Parathyroid adenoma (tissue), 2 donors: ENCODE results near the gene BCL11B.

Source experiments
- H2AFZ ChIP-seq: fragments of 300-600 bp; sonication (generic); one replicate; pipeline ENCODE4 v1.7.0; 2017; ENCODE audit warnings: antibody characterized with exemption, mild to moderate bottlenecking
- H3K27ac ChIP-seq: fragments of 300-600 bp; sonication (generic); one replicate; pipeline ENCODE4 v1.7.0; 2017
- H3K27me3 ChIP-seq: fragments of 300-600 bp; sonication (generic); one replicate; pipeline ENCODE4 v1.7.0; 2017; ENCODE audit warnings: low read length; ENCODE audit not compliant: control insufficient read depth, insufficient read depth
- H3K36me3 ChIP-seq: fragments of 300-600 bp; sonication (generic); one replicate; pipeline ENCODE4 v1.7.0; 2017; ENCODE audit warnings: low read length; ENCODE audit not compliant: control insufficient read depth, insufficient read depth
- H3K4me1 ChIP-seq: fragments of 300-600 bp; sonication (generic); one replicate; pipeline ENCODE4 v1.7.0; 2017; ENCODE audit warnings: control low read depth
- H3K4me2 ChIP-seq: fragments of 300-600 bp; sonication (generic); one replicate; pipeline ENCODE4 v1.7.0; 2017; ENCODE audit warnings: low read length
- H3K4me3 ChIP-seq: fragments of 300-600 bp; sonication (generic); one replicate; pipeline ENCODE4 v1.7.0; 2017; ENCODE audit warnings: low read depth, low read length
- H3K79me2 ChIP-seq: fragments of 300-600 bp; sonication (generic); one replicate; pipeline ENCODE4 v1.7.0; 2017; ENCODE audit warnings: control low read depth
- H3K9ac ChIP-seq: fragments of 300-600 bp; sonication (generic); one replicate; pipeline ENCODE4 v1.7.0; 2017; ENCODE audit warnings: mild to moderate bottlenecking
- H3K9me3 ChIP-seq: fragments of 300-600 bp; sonication (generic); one replicate; pipeline ENCODE4 v1.7.0; 2017; ENCODE audit warnings: low read length; ENCODE audit not compliant: control insufficient read depth
- TF ChIP-seq, protein P1 (sequence below): fragments of 300-600 bp; sonication (generic); IDR thresholded peaks from one replicate; pipeline ENCODE4 v1.7.0; 2017; ENCODE audit warnings: antibody characterized with exemption, mild to moderate bottlenecking
- donor health status: primary hyperparathyroidism.

Gene BCL11B

DNA sequence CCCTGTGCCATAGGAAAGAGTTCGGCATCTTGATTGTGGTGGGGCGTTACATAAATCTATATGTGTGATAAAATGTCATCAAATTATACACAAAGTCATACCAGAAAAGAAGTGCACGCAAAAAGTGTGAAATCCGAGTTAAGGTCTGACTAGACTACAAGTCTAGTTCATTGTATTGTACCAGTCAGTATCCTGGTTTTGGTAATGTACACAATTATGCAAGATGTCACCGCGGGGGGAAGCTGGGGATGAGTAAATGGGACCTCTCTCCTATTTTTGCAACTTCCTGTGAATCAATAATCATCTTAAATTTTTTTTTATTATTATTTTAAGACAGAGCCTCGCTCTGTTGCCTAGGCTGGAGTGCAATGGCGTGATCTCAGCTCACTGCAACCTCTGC, 43.2 kb upstream of the BCL11B start:
- no peaks in the 10 kb centered on the region for H3K27me3 ChIP-seq

DNA sequence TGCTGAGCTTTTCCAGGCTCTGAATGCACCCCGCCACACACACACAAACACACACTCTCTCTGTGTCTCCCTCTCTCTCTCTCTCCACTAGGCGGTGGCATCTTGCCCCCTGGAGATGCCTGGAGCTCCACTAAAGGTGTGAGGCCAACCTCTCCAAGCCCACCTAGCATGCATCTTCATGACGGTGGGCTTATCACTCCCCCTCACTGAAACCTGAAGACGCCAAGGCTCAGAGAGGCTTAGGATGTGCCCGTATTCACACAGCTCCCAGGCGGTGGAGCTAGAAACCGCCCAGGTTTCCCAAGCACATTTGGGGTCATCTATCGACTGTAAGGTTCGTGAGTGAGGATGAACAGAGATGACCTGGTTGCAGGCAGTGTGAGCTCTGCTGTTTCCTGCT, 42.6 kb upstream of the BCL11B start:
- Histone ChIP-seq H3K27me3 (no peaks in the 10 kb centered on the region), H3K4me3 (no peak overlapping the region), H3K9me3 (no peaks in the 10 kb centered on the region), H2AFZ (no peak overlapping the region), H3K4me2 (no peak overlapping the region), H3K36me3 (no peaks in the 10 kb centered on the region), H3K4me1 (no peaks in the 10 kb centered on the region), H3K9ac (no peak overlapping the region), H3K79me2 (no peaks in the 10 kb centered on the region), H3K27ac (no peak overlapping the region)
- TF ChIP-seq, protein P1, sequence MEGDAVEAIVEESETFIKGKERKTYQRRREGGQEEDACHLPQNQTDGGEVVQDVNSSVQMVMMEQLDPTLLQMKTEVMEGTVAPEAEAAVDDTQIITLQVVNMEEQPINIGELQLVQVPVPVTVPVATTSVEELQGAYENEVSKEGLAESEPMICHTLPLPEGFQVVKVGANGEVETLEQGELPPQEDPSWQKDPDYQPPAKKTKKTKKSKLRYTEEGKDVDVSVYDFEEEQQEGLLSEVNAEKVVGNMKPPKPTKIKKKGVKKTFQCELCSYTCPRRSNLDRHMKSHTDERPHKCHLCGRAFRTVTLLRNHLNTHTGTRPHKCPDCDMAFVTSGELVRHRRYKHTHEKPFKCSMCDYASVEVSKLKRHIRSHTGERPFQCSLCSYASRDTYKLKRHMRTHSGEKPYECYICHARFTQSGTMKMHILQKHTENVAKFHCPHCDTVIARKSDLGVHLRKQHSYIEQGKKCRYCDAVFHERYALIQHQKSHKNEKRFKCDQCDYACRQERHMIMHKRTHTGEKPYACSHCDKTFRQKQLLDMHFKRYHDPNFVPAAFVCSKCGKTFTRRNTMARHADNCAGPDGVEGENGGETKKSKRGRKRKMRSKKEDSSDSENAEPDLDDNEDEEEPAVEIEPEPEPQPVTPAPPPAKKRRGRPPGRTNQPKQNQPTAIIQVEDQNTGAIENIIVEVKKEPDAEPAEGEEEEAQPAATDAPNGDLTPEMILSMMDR, result no peak

More for the DNA sequence above, 43.2 kb upstream of the BCL11B start:
- no peaks in the 10 kb centered on the region for H3K9me3 ChIP-seq
- H3K27ac ChIP-seq, result no peak overlapping the region
- no peak overlapping the region for H3K4me2 ChIP-seq
- H3K4me1 ChIP-seq, result no peaks in the 10 kb centered on the region
- H3K9ac ChIP-seq, result no peak overlapping the region
- H3K79me2 ChIP-seq, result no peaks in the 10 kb centered on the region
- H3K36me3 ChIP-seq, result no peaks in the 10 kb centered on the region
- TF ChIP-seq, protein P1, result no peak
- no peak overlapping the region for H3K4me3 ChIP-seq
- no peak overlapping the region for H2AFZ ChIP-seq

DNA sequence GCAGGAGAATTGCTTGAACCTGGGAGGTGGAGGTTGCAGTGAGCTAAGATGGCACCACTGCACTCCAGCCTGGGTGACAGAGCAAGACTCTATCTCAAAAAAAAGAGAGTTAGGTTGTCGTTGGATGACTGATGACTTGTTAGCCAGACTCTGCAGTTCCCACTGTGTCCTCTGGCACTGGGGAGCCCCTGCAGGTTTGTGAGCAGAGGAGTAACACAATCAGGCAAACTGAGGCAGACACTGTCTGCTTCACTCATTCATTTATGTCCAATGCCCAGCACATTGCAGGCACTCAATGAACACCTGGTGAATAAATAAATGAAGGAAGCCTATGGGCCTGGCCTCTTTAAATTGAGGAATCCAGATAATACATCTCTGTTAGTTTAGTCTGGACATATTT, 41.2 kb upstream of the BCL11B start:
- Histone ChIP-seq H2AFZ (no peak overlapping the region), H3K79me2 (no peaks in the 10 kb centered on the region), H3K9ac (no peak overlapping the region), H3K4me2 (no peak overlapping the region), H3K27me3 (no peaks in the 10 kb centered on the region), H3K36me3 (no peaks in the 10 kb centered on the region), H3K27ac (no peak overlapping the region), H3K4me3 (no peak overlapping the region), H3K9me3 (no peaks in the 10 kb centered on the region), H3K4me1 (no peaks in the 10 kb centered on the region)
- TF ChIP-seq, protein P1, result no peak

DNA sequence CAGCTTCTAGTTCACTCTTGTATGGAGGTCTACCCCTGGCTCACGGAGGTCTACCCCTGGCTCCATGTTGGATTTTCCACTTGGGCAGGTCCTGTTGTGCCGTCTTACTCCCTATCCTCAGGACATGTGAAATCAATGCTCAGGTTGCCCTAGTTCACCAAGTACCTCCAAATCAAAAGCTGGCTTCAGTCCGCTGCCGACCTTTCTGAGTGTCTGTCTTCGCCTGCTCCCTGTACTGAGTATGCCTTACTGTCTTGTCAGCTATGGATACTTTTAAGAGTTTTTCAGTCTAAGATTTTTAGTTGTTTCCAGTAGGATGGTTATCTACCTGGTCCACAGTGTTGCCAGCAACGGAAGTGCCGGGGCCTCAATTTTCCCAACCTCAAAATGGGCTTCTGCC, 40.1 kb upstream of the BCL11B start:
- H3K4me3 ChIP-seq, result no peak overlapping the region
- no peak overlapping the region for H3K4me2 ChIP-seq
- no peaks in the 10 kb centered on the region for H3K79me2 ChIP-seq
- no peak overlapping the region for H3K27ac ChIP-seq
- no peaks in the 10 kb centered on the region for H3K9me3 ChIP-seq
- H3K4me1 ChIP-seq, result no peaks in the 10 kb centered on the region
- TF ChIP-seq, protein P1, result no peak
- H3K27me3 ChIP-seq, result no peaks in the 10 kb centered on the region
- H3K9ac ChIP-seq, result no peak overlapping the region
- no peaks in the 10 kb centered on the region for H3K36me3 ChIP-seq
- H2AFZ ChIP-seq, result no peak overlapping the region

DNA sequence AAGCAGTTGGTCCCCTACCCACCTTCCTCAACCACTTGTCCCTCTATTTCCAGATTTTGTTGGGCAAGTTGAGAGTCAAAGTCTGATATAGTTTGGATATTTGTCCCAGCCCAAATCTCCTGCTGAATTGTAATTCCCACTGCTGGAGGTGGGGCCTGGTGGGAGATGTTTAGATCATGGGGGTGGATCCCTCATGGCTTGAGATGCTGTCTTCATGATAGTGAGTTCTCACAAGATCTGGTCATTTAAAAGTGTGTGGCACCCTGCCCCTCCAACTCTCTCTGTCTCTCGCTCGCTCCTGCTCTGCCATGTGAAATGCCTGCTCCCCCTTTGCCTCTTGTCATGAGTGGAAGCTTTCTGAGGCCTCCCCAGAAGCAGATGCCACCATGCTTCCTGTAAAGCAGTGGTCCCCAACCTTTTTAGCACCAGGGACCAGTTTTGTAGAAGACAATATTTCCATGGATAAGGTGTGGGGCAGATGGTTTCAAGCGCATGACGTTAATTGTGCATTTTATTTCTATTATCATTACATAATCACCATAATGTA, 37.3 kb upstream of the BCL11B start:
- H3K79me2 ChIP-seq, result no peaks in the 10 kb centered on the region
- no peaks in the 10 kb centered on the region for H3K27me3 ChIP-seq
- H3K4me2 ChIP-seq, result no peak overlapping the region
- no peak overlapping the region for H2AFZ ChIP-seq
- no peaks in the 10 kb centered on the region for H3K36me3 ChIP-seq
- no peak overlapping the region for H3K9ac ChIP-seq
- TF ChIP-seq, protein P1, result no peak
- H3K27ac ChIP-seq, result no peak overlapping the region
- H3K4me1 ChIP-seq, result no peaks in the 10 kb centered on the region
- H3K4me3 ChIP-seq, result no peak overlapping the region
- H3K9me3 ChIP-seq, result no peaks in the 10 kb centered on the region
